CD14-positive monocyte (primary cell): ENCODE data around the gene SPTBN1. TPM values are rescaled to one million over a fixed set of nuclear protein-coding genes. Genes with fewer than 3 reads are reported as not detected.

ENCODE experiments used
- DNase-seq, 3 donors: peaks; one replicate each; pipeline ENCODE4 v3.0.0-alpha.2; 2011 to 2022
- H2AFZ ChIP-seq: 2 replicates; pipeline ENCODE4 v1.6.0; 2012; ENCODE audit warnings: mild to moderate bottlenecking, low read depth, low read length, inconsistent platforms; ENCODE audit not compliant: insufficient read depth, poor library complexity, severe bottlenecking
- H3K27ac ChIP-seq, 2 donors: 1 replicate in 1 of 2; 2 replicates in 1 of 2; pipeline ENCODE4 v1.5.1; 2012 to 2013; ENCODE audit warnings: low read length in 2 of 2, control low read depth in 1 of 2, inconsistent platforms in 1 of 2, low read depth in 1 of 2, mild to moderate bottlenecking in 1 of 2
- H3K27me3 ChIP-seq, 2 donors: one replicate each; pipeline versions ENCODE4 v1.6.0 to v1.6.1; 2011 to 2013; ENCODE audit warnings: low read length in 2 of 2; ENCODE audit not compliant: control insufficient read depth in 2 of 2, insufficient read depth in 2 of 2
- H3K36me3 ChIP-seq, 2 donors: replicated peaks in 1 of 2; 1 replicate in 1 of 2; 2 replicates in 1 of 2; pipeline versions ENCODE4 v1.5.1 to v1.6.1; 2012 to 2013; ENCODE audit warnings: low read length in 2 of 2, control low read depth in 1 of 2, inconsistent platforms in 1 of 2, mild to moderate bottlenecking in 1 of 2; ENCODE audit not compliant: insufficient read depth in 2 of 2, control insufficient read depth in 1 of 2
- H3K4me1 ChIP-seq, 2 donors: 1 replicate in 1 of 2; 2 replicates in 1 of 2; pipeline versions ENCODE4 v1.5.1 to v1.6.1; 2012 to 2013; ENCODE audit warnings: low read length in 2 of 2, control low read depth in 1 of 2, inconsistent platforms in 1 of 2, mild to moderate bottlenecking in 1 of 2, moderate library complexity in 1 of 2; ENCODE audit not compliant: insufficient read depth in 2 of 2, control insufficient read depth in 1 of 2
- H3K4me2 ChIP-seq: replicated peaks from 2 replicates; pipeline ENCODE3; 2012; ENCODE audit warnings: low read length, moderate library complexity, mild to moderate bottlenecking; ENCODE audit not compliant: poor library complexity, severe bottlenecking; ENCODE audit errors: extremely low read depth
- H3K4me3 ChIP-seq, 3 experiments: fragments of 200-600 bp in 1 of 3; sonication (generic) in 1 of 3; replicated peaks in 1 of 3; 1 replicate in 2 of 3; 2 replicates in 1 of 3; pipeline ENCODE4 v1.5.1; 2011 to 2013; ENCODE audit warnings: low read length in 3 of 3, mild to moderate bottlenecking in 3 of 3, control low read depth in 2 of 3, low read depth in 2 of 3, inconsistent platforms in 1 of 3, moderate library complexity in 1 of 3
- H3K79me2 ChIP-seq: 2 replicates; pipeline ENCODE4 v1.6.0; 2012; ENCODE audit warnings: mild to moderate bottlenecking, control low read depth, inconsistent platforms, low read length, moderate library complexity; ENCODE audit not compliant: insufficient read depth
- H3K9ac ChIP-seq: 2 replicates; pipeline ENCODE4 v1.6.0; 2017; ENCODE audit warnings: low read length, mild to moderate bottlenecking; ENCODE audit not compliant: insufficient read depth, poor library complexity, severe bottlenecking
- H3K9me3 ChIP-seq, 2 donors: replicated peaks in 1 of 2; 1 replicate in 1 of 2; 2 replicates in 1 of 2; pipeline versions ENCODE4 v1.5.1 to v1.6.1; 2012 to 2013; ENCODE audit warnings: low read length in 2 of 2, control low read depth in 1 of 2; ENCODE audit not compliant: control insufficient read depth in 1 of 2, insufficient read depth in 1 of 2
- H4K20me1 ChIP-seq: 2 replicates; pipeline ENCODE4 v1.6.0; 2012; ENCODE audit warnings: mild to moderate bottlenecking, low read length, control low read depth, moderate library complexity; ENCODE audit not compliant: insufficient read depth
- H3K27ac Mint-ChIP-seq, 7 donors: one replicate each; pipeline ENCODE4 v1.8.0; 2020; ENCODE audit warnings: mild to moderate bottlenecking in 7 of 7, mixed read lengths in 7 of 7, moderate library complexity in 6 of 7, inconsistent platforms in 2 of 7
- H3K27me3 Mint-ChIP-seq, 3 donors: one replicate each; pipeline ENCODE4 v1.8.0; 2021 to 2022; ENCODE audit warnings: low read depth in 3 of 3, mild to moderate bottlenecking in 3 of 3, mixed read lengths in 3 of 3, moderate library complexity in 3 of 3, inconsistent platforms in 1 of 3
- H3K36me3 Mint-ChIP-seq, 2 donors: one replicate each; pipeline ENCODE4 v1.8.0; 2020; ENCODE audit warnings: mixed read lengths in 2 of 2, inconsistent platforms in 1 of 2, mild to moderate bottlenecking in 1 of 2
- H3K4me1 Mint-ChIP-seq: one replicate; pipeline ENCODE4 v1.8.0; 2020; ENCODE audit warnings: mild to moderate bottlenecking, mixed read lengths
- H3K4me3 Mint-ChIP-seq, 2 donors: one replicate each; pipeline ENCODE4 v1.8.0; 2020; ENCODE audit warnings: mild to moderate bottlenecking in 2 of 2, mixed read lengths in 2 of 2, moderate library complexity in 1 of 2
- H3K9me3 Mint-ChIP-seq, 7 donors: one replicate each; pipeline ENCODE4 v1.8.0; 2020 to 2022; ENCODE audit warnings: mixed read lengths in 7 of 7, mild to moderate bottlenecking in 6 of 7, moderate library complexity in 6 of 7, inconsistent platforms in 2 of 7
- WGBS: methylation state at CpG from one replicate; pipeline ENCODE4 v1.1.5; 2013; ENCODE audit warnings: missing lambda C conversion rate; ENCODE audit not compliant: insufficient coverage; 5-methylcytosine and 5-hydroxymethylcytosine counted together
- intact Hi-C, 2 donors: fragments of 100-400 bp; cut with micrococcal nuclease; formaldehyde crosslinking; loops; one replicate each; pipeline versions ENCODE4 v1.15.0 to v1.15.1; 2023
- polyA plus RNA-seq, 3 donors: library from polyadenylated mRNA; depleted of rRNA in 1 of 3; unstranded in 2 of 3; stranded (reverse) in 1 of 3; fragments of 300-500 nt in 2 of 3; fragments of >200 nt in 1 of 3; fragmentation: Illumina TruSeq in 2 of 3; gene quantifications; 1 replicate in 2 of 3; 2 replicates in 1 of 3; pipeline ENCODE4 v1.2.3, GENCODE V29; 2012 to 2021
- TF ChIP-seq, protein P1 (sequence below): fragments of 200-600 bp; IDR thresholded peaks from one replicate; pipeline ENCODE4 v1.8.0; 2022; ENCODE audit warnings: antibody characterized with exemption, mild to moderate bottlenecking

SPTBN1 gene
- polyA plus RNA-seq, 3 donors = 0.79 to 2.8 (median 1.7) TPM

DNA sequence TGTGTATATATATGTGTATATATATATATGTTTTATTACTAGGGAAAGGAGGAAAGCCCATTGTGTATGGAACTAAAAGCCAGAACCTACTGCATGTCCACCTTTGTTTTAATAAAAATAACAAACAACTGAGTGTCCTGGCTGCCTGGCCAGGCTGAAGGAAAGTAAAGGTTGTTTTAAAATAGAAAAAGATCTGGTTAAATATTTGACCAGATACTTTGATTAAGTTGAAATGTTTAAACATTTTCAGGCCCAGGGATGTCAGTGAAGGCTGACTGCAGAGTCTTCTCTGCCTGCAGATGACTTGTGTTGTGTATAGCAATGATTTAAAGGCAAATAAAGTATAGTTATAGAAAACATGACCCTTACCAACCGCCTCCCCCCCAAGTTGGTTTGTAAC is 22.8 kb downstream of the SPTBN1 start:
- no peaks in the 10 kb centered on the region for H3K27me3 ChIP-seq
- no peak overlapping the region for H3K4me3 ChIP-seq
- no peak overlapping the region for H3K4me3 Mint-ChIP-seq
- no peak overlapping the region for H3K4me2 ChIP-seq
- no peaks in the 10 kb centered on the region for H3K36me3 ChIP-seq
- H3K27ac ChIP-seq = no peak overlapping the region
- no peaks in the 10 kb centered on the region for H4K20me1 ChIP-seq
- H2AFZ ChIP-seq = no peak overlapping the region
- no peak for DNase-seq
- H3K9me3 Mint-ChIP-seq = peaks cover 1 to 32% (median 18%) of the 10 kb centered on the region in 7 donors
- TF ChIP-seq, protein P1, sequence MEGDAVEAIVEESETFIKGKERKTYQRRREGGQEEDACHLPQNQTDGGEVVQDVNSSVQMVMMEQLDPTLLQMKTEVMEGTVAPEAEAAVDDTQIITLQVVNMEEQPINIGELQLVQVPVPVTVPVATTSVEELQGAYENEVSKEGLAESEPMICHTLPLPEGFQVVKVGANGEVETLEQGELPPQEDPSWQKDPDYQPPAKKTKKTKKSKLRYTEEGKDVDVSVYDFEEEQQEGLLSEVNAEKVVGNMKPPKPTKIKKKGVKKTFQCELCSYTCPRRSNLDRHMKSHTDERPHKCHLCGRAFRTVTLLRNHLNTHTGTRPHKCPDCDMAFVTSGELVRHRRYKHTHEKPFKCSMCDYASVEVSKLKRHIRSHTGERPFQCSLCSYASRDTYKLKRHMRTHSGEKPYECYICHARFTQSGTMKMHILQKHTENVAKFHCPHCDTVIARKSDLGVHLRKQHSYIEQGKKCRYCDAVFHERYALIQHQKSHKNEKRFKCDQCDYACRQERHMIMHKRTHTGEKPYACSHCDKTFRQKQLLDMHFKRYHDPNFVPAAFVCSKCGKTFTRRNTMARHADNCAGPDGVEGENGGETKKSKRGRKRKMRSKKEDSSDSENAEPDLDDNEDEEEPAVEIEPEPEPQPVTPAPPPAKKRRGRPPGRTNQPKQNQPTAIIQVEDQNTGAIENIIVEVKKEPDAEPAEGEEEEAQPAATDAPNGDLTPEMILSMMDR = no peak
- H3K9me3 ChIP-seq = peaks cover 13 to 17% of the 10 kb centered on the region in 2 donors
- H3K27me3 Mint-ChIP-seq = peaks cover 0 to 2% (median 1%) of the 10 kb centered on the region in 3 donors
- intact Hi-C loops = no loop called here
- H3K36me3 Mint-ChIP-seq = no peaks in the 10 kb centered on the region
- no peak overlapping the region for H3K27ac Mint-ChIP-seq
- H3K4me1 Mint-ChIP-seq = no peaks in the 10 kb centered on the region
- no peak overlapping the region for H3K9ac ChIP-seq
- no peaks in the 10 kb centered on the region for H3K79me2 ChIP-seq
- WGBS = no CpG with 5 or more reads among the region's 1 CpG
- no peaks in the 10 kb centered on the region for H3K4me1 ChIP-seq

DNA sequence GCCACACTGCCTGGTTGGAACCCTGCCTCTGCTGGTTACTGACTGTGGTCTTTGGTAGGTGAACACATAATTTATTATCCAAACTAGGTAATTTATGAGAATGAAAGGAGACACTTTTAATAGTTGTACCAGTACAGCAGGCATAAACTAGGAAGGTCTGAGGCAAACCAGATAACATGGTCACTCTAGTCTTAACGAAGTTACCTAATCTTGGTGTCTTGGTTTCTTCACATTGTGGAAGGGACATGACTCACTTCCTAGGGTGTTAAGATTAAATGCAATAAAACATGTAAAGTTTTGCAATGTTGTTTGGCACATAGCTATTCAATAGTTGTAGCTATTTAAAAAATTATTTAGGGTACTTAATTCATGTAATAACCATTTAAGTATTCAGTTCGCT is 23.3 kb downstream of the SPTBN1 start:
- Mint-ChIP-seq H3K4me3 (no peak overlapping the region), H3K27me3 (peaks cover 0 to 2% (median 1%) of the 10 kb centered on the region in 3 donors), H3K36me3 (no peaks in the 10 kb centered on the region), H3K27ac (no peak overlapping the region), H3K4me1 (no peaks in the 10 kb centered on the region), H3K9me3 (peaks cover 4 to 32% (median 18%) of the 10 kb centered on the region in 7 donors)
- Histone ChIP-seq H3K4me3 (no peak overlapping the region), H3K4me2 (no peak overlapping the region), H3K9me3 (peaks cover 13 to 17% of the 10 kb centered on the region in 2 donors), H3K36me3 (no peaks in the 10 kb centered on the region), H2AFZ (no peak overlapping the region), H3K27ac (no peak overlapping the region), H3K4me1 (no peaks in the 10 kb centered on the region), H3K9ac (no peak overlapping the region), H4K20me1 (no peaks in the 10 kb centered on the region), H3K27me3 (no peaks in the 10 kb centered on the region), H3K79me2 (no peaks in the 10 kb centered on the region)
- no CpG with 5 or more reads among the region's 2 CpGs for WGBS
- intact Hi-C loops = no loop called here
- TF ChIP-seq, protein P1 = no peak
- no peak for DNase-seq
